GM10847 (cell line): Measurements from ENCODE around the gene RTP4.

Experiments
- POLR2A ChIP-seq: IDR thresholded peaks from 2 replicates; pipeline ENCODE4 v1.6.1; 2011; ENCODE audit not compliant: insufficient read length; ENCODE audit errors: extremely low read depth

RTP4 gene

GRCh38 chr3:187359798-187360486, 8.2 kb upstream of the RTP4 start:
- TF ChIP-seq POLR2A: no peak

GRCh38 chr3:187360596-187360995, 7.6 kb upstream of the RTP4 start:
- no peak for TF ChIP-seq POLR2A

- no peak for TF ChIP-seq POLR2A
These were observed 6.3 kb upstream of the RTP4 start for GRCh38 chr3:187361835-187362234.

GRCh38 chr3:187367561-187368103, 553 bp upstream of the RTP4 start:
- TF ChIP-seq POLR2A: no peak

GRCh38 chr3:187369089-187369447, 883 bp downstream of the RTP4 start:
- no peak for TF ChIP-seq POLR2A

- TF ChIP-seq POLR2A: no peak
These were observed 1.9 kb downstream of the RTP4 start for GRCh38 chr3:187370051-187370450.

GRCh38 chr3:187375581-187375980, 7.4 kb downstream of the RTP4 start:
- TF ChIP-seq POLR2A: no peak

- no peak for TF ChIP-seq POLR2A
These were observed 9.7 kb downstream of the RTP4 start for GRCh38 chr3:187377842-187378241.

- TF ChIP-seq POLR2A: no peak
These were observed 14.5 kb downstream of the RTP4 start for GRCh38 chr3:187382609-187383151.

GRCh38 chr3:187383246-187383645, 15.1 kb downstream of the RTP4 start:
- no peak for TF ChIP-seq POLR2A

GRCh38 chr3:187385296-187385695, 17.1 kb downstream of the RTP4 start:
- TF ChIP-seq POLR2A: no peak

- TF ChIP-seq POLR2A: no peak
These were observed 28.5 kb downstream of the RTP4 start for GRCh38 chr3:187396661-187397060.

GRCh38 chr3:187398955-187399354, 30.8 kb downstream of the RTP4 start:
- no peak for TF ChIP-seq POLR2A

GRCh38 chr3:187400756-187401155, 32.6 kb downstream of the RTP4 start:
- no peak for TF ChIP-seq POLR2A

- no peak for TF ChIP-seq POLR2A
These were observed 33.7 kb downstream of the RTP4 start for GRCh38 chr3:187401856-187402255.

- TF ChIP-seq POLR2A: no peak
These were observed 35.6 kb downstream of the RTP4 start for GRCh38 chr3:187403768-187404288.

- TF ChIP-seq POLR2A: no peak
These were observed 38.7 kb downstream of the RTP4 start for GRCh38 chr3:187406927-187407326.
